Measurements from ENCODE around the gene EIF1AX.
"Not testable (repeated sequence)": the region's sequence is repeated elsewhere in the genome, so short reads cannot be mapped to it uniquely, and the experiment has no call there.

EIF1AX gene

DNA sequence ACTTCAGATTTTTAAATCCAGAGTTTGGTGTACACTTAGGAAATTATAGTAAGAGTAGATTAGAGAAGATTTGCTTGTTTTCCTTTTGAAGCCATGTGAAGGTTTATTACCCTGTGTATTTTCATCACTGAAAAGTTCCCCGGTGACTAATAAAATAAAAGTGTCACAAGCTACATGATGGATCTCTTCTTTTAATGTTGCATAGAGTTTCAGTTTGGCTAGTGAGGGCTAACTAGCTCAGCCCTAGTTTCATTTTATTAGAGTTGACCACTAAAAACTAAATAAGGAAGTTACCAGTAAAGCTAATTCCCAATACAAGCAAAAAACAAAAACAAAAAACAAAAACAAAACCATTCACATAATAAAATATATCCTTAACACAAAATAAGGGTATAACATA lies 14.8 kb downstream of the EIF1AX start:
- FAIRE-seq: not testable (repeated sequence)

DNA sequence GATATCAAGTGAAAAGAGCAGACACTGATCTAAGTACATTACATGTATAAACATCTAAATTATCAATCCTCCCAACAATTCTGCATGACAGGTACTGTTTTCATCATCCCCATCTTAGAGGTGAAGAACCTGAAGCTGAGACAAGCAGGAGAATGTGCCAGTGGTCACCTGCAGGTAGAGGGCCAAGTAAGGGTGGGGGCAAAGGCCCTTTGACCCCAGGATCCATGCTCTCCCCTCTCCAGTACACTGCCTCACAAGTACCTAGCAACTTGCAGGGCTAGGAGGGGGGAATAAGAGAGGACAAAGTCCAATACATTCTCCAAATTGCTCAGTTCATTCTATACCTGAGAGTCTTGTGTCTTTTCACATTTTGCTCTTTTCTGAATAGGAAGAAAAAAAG lies 16.7 kb downstream of the EIF1AX start:
- FAIRE-seq: no peak

DNA sequence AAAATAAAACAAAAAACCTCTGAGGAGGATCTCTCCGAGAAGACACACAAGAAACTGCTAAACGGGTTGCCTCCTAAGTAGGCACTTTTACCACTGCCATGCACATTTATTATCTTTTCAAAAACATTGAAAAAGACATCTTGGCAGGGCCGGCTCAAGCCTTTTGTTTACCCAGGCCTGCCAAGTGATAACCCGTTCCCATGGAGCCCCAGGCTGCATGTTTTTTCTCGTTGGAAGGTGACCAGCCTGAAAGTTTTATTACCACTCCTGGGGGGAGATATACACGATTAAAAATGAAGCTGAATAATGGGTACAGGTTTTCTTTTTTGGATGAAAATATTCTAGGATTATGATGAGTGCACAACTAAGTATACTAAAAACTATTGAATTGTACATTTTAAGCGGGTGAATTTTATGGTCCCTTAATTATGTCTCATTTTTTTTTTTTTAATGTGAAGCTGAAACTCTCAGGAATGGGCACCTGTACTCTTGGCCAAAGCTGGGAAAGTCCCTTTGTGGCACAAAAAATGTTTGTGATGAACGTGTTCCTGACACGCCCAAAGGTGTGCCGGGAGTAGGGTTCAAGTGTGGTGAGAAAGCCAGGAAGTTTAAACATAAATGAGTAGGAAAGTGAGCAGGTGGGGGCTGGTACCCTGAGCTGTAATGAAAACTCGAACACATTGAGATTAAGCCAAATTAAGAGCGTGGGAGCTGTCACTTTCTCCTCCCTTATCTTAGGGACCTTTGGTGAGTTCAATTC lies 23.4 kb downstream of the EIF1AX start:
- FAIRE-seq: no peak

DNA sequence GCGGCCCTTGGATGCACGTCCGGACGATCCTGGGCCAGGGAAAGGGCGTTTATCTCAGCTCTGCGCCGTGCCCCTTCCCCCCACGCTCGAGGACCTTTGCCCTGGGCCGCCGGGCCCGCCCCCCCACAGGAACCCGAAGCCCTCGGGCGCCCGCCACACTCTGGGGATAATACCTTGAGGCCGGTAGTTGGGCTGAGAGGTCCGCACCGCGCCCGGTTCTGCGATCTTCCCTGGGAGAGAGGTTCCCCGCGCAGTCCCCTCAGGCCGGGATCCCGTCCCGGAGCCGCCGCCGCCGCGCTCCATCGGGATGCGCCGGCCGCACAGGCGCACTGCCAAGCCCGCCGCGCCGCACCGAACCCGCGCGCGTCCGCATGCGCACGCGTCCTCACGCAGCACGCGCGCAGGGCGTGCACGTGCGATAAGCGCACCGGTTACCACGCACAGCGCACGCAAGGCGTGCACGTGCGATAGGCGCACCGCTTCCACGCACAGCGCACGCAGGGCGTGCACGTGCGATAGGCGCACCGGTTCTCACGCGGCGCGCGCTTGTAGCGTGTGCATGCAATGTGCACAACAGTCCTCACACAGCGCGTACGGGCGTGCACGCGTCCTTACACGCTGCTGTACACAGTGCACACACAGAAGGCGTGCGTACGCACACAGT lies 24.9 kb downstream of the EIF1AX start, which contains the start of gene MAP7D2:
Gene MAP7D2, minus strand, starts transcription at position 331 of the 664 bp plus-strand sequence. Its CDS starts 28 bp downstream, at position 303.
- FAIRE-seq: no peak

DNA sequence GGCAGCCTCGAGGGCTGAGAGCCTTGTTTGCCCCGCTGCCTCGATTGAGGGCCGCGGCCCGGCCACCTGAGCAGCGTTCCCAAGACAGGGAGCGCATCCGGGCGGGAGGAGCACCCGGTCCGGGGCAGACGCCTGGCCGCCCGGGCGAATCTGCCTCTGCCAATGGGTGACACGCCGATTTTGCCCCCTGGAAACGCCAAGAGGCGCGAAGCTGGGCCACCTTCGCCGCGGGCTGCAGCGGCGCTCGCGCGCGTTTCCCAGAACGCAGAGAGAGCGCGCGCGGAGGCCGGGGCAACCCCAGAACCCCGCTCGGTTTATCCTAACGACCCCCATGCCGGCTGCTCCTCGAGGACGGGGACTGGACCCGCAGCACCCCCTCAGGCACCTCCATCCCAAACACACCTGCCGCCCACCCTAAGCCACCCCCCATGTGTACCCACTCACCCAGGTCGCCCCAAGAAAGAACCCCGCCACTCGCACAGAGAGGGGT lies 25.5 kb downstream of the EIF1AX start:
- FAIRE-seq: no peak

DNA sequence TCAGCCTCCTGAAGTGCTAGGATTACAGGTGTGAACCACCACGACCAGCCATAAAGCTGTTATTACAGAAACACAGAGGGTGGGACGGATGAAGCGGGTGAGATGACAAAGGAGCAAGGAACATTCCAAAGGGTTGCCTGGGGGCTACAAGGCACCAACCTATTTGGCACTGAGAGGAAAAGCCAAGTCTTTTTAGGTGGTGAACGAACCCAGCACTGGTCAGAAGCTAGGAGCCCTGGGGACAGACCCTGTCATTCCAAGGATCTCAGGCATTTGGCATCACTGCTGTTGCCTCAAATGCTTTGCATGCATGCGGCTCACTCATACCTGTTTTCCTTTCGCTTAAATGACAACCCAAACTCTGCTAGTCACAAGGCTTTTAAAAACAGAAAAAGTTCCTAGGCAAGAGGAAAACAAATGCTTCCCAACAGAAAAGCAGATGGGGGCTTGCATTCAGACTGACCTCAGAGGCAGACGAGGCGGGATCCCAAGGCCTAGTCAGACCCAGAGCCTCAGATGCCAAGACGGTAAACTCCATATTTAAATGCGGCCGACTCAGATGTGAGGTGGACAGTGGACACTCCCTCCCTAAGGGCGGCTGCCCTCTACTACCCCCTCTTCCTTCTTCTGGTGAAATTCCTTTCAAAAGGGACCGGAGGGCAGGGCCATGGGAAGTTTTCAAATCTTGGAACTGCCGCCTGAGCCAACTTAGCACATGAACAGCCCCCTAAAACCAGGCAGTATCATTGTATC lies 29.4 kb downstream of the EIF1AX start:
- no peak for FAIRE-seq

DNA sequence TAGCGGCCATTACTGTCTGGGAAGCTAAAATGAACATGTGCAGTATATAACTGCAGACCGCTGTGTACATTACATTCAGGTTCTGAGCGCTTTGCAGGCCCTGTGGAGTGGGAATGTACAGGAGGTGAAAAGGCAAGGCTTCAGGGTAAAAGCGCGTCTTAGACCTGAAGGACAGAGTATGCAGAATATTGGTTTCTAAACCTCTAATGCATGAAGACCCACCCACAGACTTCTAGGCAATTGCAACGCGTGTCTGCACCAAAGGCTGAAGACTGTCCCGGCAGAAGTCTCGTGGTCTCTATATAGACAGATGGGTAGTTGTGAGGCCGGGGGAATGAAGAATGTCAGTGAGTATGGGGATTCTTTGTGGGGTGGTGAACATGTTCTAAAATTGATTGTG lies 30.4 kb downstream of the EIF1AX start:
- no peak for FAIRE-seq

DNA sequence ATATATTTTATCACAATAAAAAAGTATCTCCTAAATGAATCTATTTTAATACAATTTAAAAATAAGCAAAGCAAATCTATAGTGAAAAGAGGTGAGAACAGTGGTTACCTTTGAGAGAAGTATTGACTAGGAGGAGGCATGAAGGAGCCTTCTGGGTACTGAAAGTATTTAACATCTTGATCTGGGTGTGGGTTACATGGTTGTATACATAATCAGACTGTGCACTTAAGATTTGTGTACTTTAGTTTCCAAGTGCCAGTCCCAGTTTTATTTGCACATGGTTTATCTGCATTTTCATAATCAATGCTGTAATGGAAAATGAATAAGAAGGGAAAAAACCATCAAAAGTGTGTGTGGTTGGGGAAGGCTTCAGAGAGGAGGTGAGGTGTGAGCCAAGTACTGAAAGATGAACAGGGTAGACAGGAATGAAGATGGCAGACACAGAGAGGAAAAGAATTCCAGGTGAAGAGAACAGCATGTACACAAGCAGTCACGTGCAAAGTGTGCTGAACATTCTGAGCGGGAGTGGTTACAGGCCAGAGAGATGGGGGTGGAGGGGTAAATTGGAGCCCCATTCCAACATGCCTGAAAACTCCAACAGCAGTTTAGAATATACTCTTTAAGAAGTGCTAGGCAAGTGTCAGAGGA lies 39.6 kb downstream of the EIF1AX start:
- FAIRE-seq: no peak

DNA sequence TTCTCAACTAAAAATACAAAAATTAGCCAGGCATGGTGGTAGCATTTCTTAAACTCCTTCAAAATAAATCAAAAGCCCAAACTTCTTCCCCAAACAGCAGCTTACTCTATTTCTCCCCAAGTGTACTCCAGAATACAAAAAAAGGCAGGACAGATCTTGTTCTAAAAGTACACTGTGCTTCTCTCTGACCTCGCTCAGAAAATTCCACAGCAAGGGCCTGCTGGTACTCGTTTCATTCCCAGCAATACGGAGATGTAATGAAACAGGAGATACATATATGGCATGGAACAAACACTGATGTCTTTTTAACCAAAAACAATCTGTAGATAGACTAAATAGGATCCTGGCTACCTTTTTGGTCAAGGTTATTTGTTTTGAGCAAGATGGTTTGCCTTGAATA lies 50.1 kb downstream of the EIF1AX start:
- no peak for FAIRE-seq

DNA sequence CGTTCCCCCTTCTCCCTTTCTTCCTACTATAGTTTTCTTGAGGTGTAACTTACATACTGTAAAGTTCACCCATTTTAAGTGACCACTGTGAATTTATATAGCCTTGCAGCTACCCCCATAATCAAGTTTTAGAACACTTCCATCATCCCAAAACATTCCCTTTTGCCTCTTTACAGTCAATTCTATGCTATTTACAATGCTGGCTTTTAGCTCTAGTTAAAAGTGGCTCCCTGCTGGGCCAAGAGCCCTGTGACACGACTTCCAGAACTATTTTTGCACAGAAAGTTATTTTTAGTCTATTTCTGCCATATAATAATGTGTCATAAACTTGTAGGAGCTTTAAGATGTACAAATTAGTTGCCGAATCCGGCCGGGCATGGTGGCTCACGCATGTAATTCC lies 51.8 kb downstream of the EIF1AX start:
- FAIRE-seq: no peak

DNA sequence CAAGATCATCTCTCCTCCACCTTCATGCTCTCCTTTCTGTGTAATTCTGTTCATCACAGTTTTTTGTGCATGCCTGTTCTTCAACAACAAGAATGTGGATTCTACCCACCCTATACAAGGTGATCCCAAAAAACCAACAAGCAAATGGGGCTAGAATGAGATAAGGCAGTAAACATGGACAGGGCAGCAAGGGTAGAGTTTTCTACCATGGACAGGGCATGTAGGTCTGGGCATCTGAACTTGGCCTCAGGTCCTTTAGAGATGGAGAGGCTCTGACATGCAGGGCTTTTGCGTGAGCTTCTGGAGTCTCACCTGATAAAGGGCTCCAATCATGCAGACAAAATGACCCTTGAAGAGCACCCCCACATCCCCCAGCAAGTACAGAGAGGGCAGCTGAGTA lies 61.4 kb downstream of the EIF1AX start:
- FAIRE-seq: no peak
